Measurements from ENCODE around the gene RBM24. TPM values are rescaled to one million over a fixed set of nuclear protein-coding genes. Genes with fewer than 3 reads are reported as not detected.

Gene RBM24
- polyA plus RNA-seq, 3 donors, result not detected

GRCh38 chr6:17269840-17270239 lies 11.3 kb upstream of the RBM24 start:
- Mint-ChIP-seq H3K4me1 (no peaks in the 10 kb centered on the region), H3K27me3 (ENCODE audit: low read depth in 3 of 3) (peaks cover 4 to 7% (median 4%) of the 10 kb centered on the region in 3 donors), H3K4me3 (no peak overlapping the region), H3K27ac (no peak overlapping the region), H3K36me3 (no peaks in the 10 kb centered on the region), H3K9me3 (peaks cover 2 to 17% (median 8%) of the 10 kb centered on the region in 7 donors)
- Histone ChIP-seq H3K79me2 (ENCODE audit: insufficient read depth, low read length) (no peaks in the 10 kb centered on the region), H3K4me3 (replicated peaks in 1 of 3; ENCODE audit: low read depth in 2 of 3, low read length in 3 of 3) (no peak overlapping the region), H3K4me1 (ENCODE audit: control insufficient read depth in 1 of 2, insufficient read depth in 2 of 2, low read length in 2 of 2) (no peaks in the 10 kb centered on the region), H3K36me3 (replicated peaks in 1 of 2; ENCODE audit: control insufficient read depth in 1 of 2, insufficient read depth in 2 of 2, low read length in 2 of 2) (no peaks in the 10 kb centered on the region), H2AFZ (ENCODE audit: insufficient read depth, low read depth, low read length, poor library complexity, severe bottlenecking) (no peak overlapping the region), H3K27me3 (ENCODE audit: control insufficient read depth in 2 of 2, insufficient read depth in 2 of 2, low read length in 2 of 2) (no peaks in the 10 kb centered on the region), H3K27ac (ENCODE audit: low read depth in 1 of 2, low read length in 2 of 2) (no peak overlapping the region), H3K9ac (ENCODE audit: insufficient read depth, low read length, poor library complexity, severe bottlenecking) (no peak overlapping the region), H3K4me2 (replicated peaks; ENCODE audit: extremely low read depth, low read length, poor library complexity, severe bottlenecking) (no peak overlapping the region), H4K20me1 (ENCODE audit: insufficient read depth, low read length) (no peaks in the 10 kb centered on the region), H3K9me3 (replicated peaks in 1 of 2; ENCODE audit: control insufficient read depth in 1 of 2, insufficient read depth in 1 of 2, low read length in 2 of 2) (no peaks in the 10 kb centered on the region)
- DNase-seq, result no peak
- WGBS (ENCODE audit: insufficient coverage), result no CpG with 5 or more reads among the region's 3 CpGs
- no peak for TF ChIP-seq CTCF (IDR thresholded peaks at IDR 0.05)
- intact Hi-C loops (cut with micrococcal nuclease), result no loop called here

DNA sequence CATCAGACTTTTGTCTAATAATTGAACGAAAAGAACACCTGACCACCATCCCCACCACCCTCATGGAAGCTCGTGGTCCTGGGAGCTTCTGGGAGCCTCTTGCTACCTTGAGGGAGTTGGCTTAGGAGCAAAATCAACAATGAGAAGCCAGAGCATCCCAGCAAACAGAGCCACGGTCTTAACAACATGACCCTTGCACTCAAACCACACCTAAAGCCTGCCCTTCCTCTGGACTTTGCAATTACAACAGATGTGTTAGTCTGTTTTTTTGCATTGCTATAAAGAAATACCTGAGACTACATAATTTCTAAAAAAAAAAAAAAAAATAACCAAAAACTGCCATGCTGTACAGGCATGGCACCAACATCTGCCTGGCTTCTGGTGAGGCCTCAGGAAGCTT lies 9.5 kb upstream of the RBM24 start:
- Histone ChIP-seq H3K9ac (ENCODE audit: insufficient read depth, low read length, poor library complexity, severe bottlenecking) (no peak overlapping the region), H3K27me3 (ENCODE audit: control insufficient read depth in 2 of 2, insufficient read depth in 2 of 2, low read length in 2 of 2) (no peaks in the 10 kb centered on the region), H3K27ac (ENCODE audit: low read depth in 1 of 2, low read length in 2 of 2) (no peak overlapping the region), H4K20me1 (ENCODE audit: insufficient read depth, low read length) (no peaks in the 10 kb centered on the region), H2AFZ (ENCODE audit: insufficient read depth, low read depth, low read length, poor library complexity, severe bottlenecking) (no peak overlapping the region), H3K4me1 (ENCODE audit: control insufficient read depth in 1 of 2, insufficient read depth in 2 of 2, low read length in 2 of 2) (no peaks in the 10 kb centered on the region), H3K79me2 (ENCODE audit: insufficient read depth, low read length) (no peaks in the 10 kb centered on the region), H3K36me3 (replicated peaks in 1 of 2; ENCODE audit: control insufficient read depth in 1 of 2, insufficient read depth in 2 of 2, low read length in 2 of 2) (no peaks in the 10 kb centered on the region), H3K9me3 (replicated peaks in 1 of 2; ENCODE audit: control insufficient read depth in 1 of 2, insufficient read depth in 1 of 2, low read length in 2 of 2) (no peaks in the 10 kb centered on the region), H3K4me2 (replicated peaks; ENCODE audit: extremely low read depth, low read length, poor library complexity, severe bottlenecking) (no peak overlapping the region), H3K4me3 (replicated peaks in 1 of 3; ENCODE audit: low read depth in 2 of 3, low read length in 3 of 3) (no peak overlapping the region)
- peaks cover 0 to 9% (median 5%) of the 10 kb centered on the region in 7 donors for H3K9me3 Mint-ChIP-seq
- no peak for TF ChIP-seq CTCF (IDR thresholded peaks at IDR 0.05)
- no peaks in the 10 kb centered on the region for H3K36me3 Mint-ChIP-seq
- no CpG with 5 or more reads among the region's 3 CpGs for WGBS (ENCODE audit: insufficient coverage)
- no peak overlapping the region for H3K27ac Mint-ChIP-seq
- peaks cover 7% of the 10 kb centered on the region in 3 donors for H3K27me3 Mint-ChIP-seq (ENCODE audit: low read depth in 3 of 3)
- H3K4me1 Mint-ChIP-seq, result no peaks in the 10 kb centered on the region
- no peak overlapping the region for H3K4me3 Mint-ChIP-seq
- no peak for DNase-seq
- intact Hi-C loops (cut with micrococcal nuclease), result no loop called here

Measured in CD14-positive monocyte (primary cell).